Mucosa of descending colon (tissue), 3 donors: ENCODE data around the gene COA1. TPM values are rescaled to one million over a fixed set of nuclear protein-coding genes. Genes with fewer than 3 reads are reported as not detected.

Experiments used
- ATAC-seq: fragments of 200-7000 bp; cut with Tn5 transposase; one replicate; pipeline ENCODE4 v1.9.1; 2020; ENCODE audit warnings: mild to moderate bottlenecking, moderate library complexity
- DNase-seq, 3 donors: peaks; one replicate each; pipeline ENCODE4 v3.0.0-alpha.2; 2020
- H3K36me3 ChIP-seq: fragments of 200-600 bp; one replicate; pipeline ENCODE4 v1.8.0; 2021; ENCODE audit warnings: low read depth, mild to moderate bottlenecking
- H3K4me1 ChIP-seq: fragments of 200-600 bp; one replicate; pipeline ENCODE4 v1.8.0; 2021; ENCODE audit warnings: low read depth, mild to moderate bottlenecking
- H3K4me3 ChIP-seq: fragments of 200-600 bp; one replicate; pipeline ENCODE4 v1.8.0; 2021; ENCODE audit warnings: mild to moderate bottlenecking
- H3K9me3 ChIP-seq: fragments of 200-600 bp; one replicate; pipeline ENCODE4 v1.8.0; 2021; ENCODE audit warnings: mild to moderate bottlenecking
- intact Hi-C, 2 donors: fragments of 100-400 bp; cut with DNase I in 1 of 2; cut with micrococcal nuclease in 1 of 2; formaldehyde crosslinking; loops; one replicate each; pipeline versions ENCODE4 v1.11.0 to v1.11.1; 2022; cut with DNase I, micrococcal nuclease
- total RNA-seq, 3 donors: library from RNA; stranded (reverse); fragmentation: NEBNext Ultra II Directional in 2 of 3; extraction: Animal tissue kit (Norgen Biotek cat#: 25700) in 2 of 3; gene quantifications; one replicate each; pipeline versions ENCODE4 v1.2.1 to v1.2.4, GENCODE V29; 2021 to 2023
- TF ChIP-seq, protein P1 (sequence below): fragments of 200-600 bp; IDR thresholded peaks from one replicate; pipeline ENCODE4 v1.8.0; 2022; ENCODE audit warnings: antibody characterized with exemption, mild to moderate bottlenecking
- donor health status: DM: no; HTN: no; CAD: no; lungs with moderate emphysema.
- donor health status: DM: no; HTN: no; CAD: no.
- donor health status: DM: no; HTN: yes; CAD: no.

The COA1 gene
- total RNA-seq, 3 donors from 2014 or later, result 35.1 to 42.1 (median 38.8) TPM

DNA sequence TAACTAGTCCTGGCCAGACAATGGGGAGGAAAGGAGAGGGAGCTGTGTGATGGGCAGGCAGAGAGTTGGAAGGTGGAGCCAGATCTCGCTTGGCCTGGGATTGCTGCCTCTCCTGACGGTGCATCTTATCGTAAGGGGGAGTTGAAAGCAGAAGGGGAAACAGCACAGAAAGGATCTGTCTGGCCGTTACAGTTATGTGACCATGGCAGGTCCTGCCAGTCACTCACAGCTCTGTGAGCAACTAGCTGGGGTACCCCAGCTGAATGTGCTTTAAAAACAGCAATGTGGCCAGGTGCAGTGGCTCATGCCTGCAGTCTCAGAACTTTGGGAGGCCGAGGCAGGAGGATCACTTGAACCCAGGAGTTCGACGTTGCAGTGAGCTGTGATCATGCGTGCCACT, 37.2 kb upstream of the COA1 start:
- intact Hi-C loops, result no loop called here
- ATAC-seq, result no peak
- no peaks in the 10 kb centered on the region for H3K9me3 ChIP-seq
- H3K36me3 ChIP-seq, result no peaks in the 10 kb centered on the region
- H3K4me1 ChIP-seq, result no peaks in the 10 kb centered on the region
- no peak for DNase-seq
- TF ChIP-seq, protein P1, sequence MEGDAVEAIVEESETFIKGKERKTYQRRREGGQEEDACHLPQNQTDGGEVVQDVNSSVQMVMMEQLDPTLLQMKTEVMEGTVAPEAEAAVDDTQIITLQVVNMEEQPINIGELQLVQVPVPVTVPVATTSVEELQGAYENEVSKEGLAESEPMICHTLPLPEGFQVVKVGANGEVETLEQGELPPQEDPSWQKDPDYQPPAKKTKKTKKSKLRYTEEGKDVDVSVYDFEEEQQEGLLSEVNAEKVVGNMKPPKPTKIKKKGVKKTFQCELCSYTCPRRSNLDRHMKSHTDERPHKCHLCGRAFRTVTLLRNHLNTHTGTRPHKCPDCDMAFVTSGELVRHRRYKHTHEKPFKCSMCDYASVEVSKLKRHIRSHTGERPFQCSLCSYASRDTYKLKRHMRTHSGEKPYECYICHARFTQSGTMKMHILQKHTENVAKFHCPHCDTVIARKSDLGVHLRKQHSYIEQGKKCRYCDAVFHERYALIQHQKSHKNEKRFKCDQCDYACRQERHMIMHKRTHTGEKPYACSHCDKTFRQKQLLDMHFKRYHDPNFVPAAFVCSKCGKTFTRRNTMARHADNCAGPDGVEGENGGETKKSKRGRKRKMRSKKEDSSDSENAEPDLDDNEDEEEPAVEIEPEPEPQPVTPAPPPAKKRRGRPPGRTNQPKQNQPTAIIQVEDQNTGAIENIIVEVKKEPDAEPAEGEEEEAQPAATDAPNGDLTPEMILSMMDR, result no peak
- no peak overlapping the region for H3K4me3 ChIP-seq

DNA sequence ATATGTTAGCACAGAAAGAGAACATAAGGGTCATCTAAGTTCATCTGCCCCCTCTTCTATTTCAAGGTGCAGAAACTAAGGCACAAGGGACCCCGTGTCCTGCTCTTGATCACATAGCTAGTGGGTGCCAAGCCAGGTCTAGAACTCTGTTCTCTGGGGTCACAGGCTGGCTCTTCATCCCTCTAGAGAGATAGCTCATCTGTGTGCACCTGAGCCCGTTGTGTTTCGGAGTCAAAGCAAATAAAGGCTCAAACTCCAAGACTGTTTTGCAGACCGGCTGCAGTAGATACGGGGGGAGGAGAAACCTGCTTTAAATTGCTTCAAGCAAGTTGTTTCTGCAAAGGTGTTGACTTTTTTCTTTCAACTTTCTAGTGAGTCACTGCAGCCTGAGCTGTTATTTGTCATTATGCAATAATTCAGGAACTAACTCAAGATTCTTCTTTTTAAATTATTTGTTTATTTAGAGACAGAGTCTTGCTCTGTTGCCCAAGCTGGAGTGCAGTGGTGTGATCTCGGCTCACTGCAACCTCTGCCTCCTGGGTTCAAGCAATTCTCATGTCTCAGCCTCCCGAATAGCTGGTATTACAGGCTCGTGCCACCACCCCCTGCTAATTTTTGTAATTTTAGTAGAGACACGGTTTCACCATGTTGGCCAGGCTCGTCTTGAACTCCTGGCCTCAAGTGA, 35.6 kb upstream of the COA1 start:
- H3K9me3 ChIP-seq, result no peaks in the 10 kb centered on the region
- H3K4me1 ChIP-seq, result no peaks in the 10 kb centered on the region
- no peak overlapping the region for H3K4me3 ChIP-seq
- intact Hi-C loops, result no loop called here
- TF ChIP-seq, protein P1, result no peak
- no peaks in the 10 kb centered on the region for H3K36me3 ChIP-seq
- ATAC-seq, result no peak
- DNase-seq, result no peak

DNA sequence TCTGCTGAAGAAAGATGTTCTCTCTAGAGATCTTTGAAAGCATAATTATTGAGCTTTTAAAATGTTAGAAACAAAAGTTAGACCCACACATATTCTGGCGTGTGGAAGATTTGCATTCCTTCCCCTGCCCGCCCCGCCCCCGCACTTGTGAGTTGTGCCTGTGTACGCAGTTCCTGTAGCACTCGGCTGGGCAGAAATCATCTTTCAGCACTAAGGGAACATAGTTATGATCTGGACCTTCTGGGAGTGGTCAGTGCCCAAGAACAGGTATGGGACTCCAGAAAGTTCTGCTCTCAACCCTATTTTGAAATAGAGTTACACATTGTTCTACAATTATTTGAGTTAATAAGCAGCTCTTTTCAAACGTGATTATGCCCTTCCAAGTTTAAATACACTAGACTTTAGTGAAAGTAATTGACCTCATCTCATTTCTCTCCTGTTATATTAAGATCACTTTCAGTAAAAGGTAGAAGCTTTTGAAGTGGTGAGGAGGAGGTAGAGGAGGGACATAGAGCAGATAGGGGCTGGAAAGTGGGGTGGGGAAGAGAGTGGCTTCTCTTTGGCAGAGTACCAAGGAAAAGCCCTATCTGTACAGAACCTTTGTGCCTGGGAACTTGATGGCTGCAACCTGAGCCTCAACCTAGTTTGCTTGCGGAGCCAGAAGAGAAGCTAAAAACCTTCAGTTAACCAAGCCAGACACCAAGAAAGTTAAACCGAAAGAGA, 34.9 kb upstream of the COA1 start:
- intact Hi-C loops, result no loop called here
- no peak overlapping the region for H3K4me3 ChIP-seq

DNA sequence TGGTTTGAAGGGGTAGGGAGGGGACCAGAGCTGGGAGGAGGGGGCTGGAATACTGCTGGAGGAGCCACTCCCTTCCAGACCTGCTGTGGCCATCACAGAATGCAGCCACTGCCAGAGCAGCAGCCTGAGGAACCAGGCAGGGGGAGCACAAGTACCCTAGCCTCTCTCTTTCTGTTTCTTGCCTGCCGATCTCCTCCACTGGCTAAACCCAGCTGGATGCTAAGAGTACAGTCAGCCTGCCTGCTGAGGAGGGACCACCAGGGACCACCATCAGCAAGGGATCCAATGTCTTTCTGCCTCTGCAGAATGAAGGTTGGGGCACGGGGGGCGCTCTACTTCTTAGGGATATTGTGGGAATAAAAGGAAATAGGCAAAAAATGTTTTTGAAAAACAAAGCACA, 33.9 kb upstream of the COA1 start:
- Histone ChIP-seq H3K4me1 (no peaks in the 10 kb centered on the region), H3K36me3 (no peaks in the 10 kb centered on the region), H3K9me3 (no peaks in the 10 kb centered on the region), H3K4me3 (no peak overlapping the region)
- TF ChIP-seq, protein P1, result no peak
- no peak for DNase-seq
- intact Hi-C loops, result no loop called here
- no peak for ATAC-seq

More for the DNA sequence above, 34.9 kb upstream of the COA1 start:
- peak in 2 of 3 donors; percentile 49 to 73 for DNase-seq
- Histone ChIP-seq H3K4me1 (no peaks in the 10 kb centered on the region), H3K36me3 (no peaks in the 10 kb centered on the region), H3K9me3 (no peaks in the 10 kb centered on the region)
- ATAC-seq, result peak; percentile 66
- TF ChIP-seq, protein P1, result no peak

DNA sequence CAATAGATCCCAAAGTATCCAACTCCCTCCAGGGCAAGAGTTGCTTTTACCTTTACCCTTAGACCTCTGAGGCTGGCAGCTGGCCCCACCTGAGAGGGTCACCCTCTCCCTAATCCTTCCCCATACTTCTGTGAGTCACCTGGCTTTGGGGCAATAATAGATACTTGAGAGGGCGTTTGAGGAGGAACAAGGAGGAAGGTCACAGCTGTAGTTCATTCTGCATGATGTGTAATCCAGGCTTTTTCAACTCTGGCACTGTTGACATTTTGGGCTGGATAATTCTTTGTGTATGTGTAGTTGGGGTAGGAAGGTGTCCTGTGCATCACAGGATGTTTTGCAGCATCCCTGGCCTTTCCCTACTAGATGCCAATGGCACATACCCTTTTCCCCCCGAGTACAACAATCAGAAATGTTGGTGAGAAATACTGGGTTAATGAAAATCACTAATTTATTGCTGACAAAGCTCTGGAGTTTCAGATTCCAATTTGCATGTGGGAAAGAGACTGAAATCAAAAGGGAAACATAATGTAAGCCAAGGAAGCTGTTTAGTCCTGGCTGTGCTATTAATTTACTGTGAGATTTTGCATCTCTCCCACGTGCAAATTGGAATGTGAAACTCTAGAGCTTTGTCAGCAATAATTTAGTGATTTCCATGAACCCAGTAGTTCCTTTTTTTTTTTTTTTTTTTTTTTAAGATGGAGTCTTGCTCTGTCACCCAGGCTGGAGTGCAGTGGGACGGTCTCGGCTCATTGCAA, 32.8 kb upstream of the COA1 start:
- intact Hi-C loops, result no loop called here
- Histone ChIP-seq H3K4me3 (no peak overlapping the region), H3K36me3 (no peaks in the 10 kb centered on the region), H3K9me3 (no peaks in the 10 kb centered on the region), H3K4me1 (no peaks in the 10 kb centered on the region)
- ATAC-seq, result no peak
- TF ChIP-seq, protein P1, result no peak
- DNase-seq, result no peak
